ENCODE data around the gene AHI1. TPM values are rescaled to one million over a fixed set of nuclear protein-coding genes. Genes with fewer than 3 reads are reported as not detected.
A peak's percentile ranks its signal among the peaks of the same experiment; 100 is the strongest.

The AHI1 gene
- total RNA-seq, 3 donors from 2014 or later (not counting 1 experiment from before 2014, with no cell fraction given): 24.0 to 40.3 (median 32.4) TPM

DNA sequence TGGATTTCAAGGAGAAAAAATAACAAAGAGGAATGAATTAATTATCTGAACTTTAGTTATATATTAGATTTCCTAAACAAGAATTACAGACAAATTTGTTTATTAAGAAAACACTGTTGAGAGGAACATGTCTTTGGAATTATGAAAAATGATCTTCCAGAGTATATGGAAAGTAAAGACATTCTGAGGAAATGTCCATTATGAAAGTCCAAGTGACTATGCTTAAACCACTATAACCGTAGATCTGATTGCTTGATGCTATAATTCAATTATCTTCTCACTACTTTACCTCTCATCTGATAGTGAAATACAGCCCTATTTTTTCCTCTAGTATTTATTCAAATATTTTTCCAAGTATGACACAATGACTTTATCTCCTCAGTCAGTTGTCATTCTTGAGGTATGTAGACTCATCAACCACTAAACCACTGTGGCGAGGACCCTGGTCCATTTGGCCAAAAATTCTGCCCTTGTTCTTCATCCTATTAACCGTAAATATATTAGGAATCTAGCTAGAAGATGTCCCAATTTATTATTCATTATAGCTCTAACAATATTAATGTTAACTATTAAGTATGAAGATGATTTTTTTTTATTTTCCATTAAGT, 37.3 kb upstream of the AHI1 start:
- ATAC-seq (no peak), DNase-seq (no peak)
- no peak overlapping the region for H3K4me3 Mint-ChIP-seq
- Histone ChIP-seq H3K9me3 (ENCODE audit: control insufficient read depth, insufficient read depth, low read length) (no peaks in the 10 kb centered on the region), H3K4me1 (ENCODE audit: control insufficient read depth, insufficient read depth, low read length) (peaks cover 11% of the 10 kb centered on the region), H3K27me3 (ENCODE audit: control insufficient read depth, insufficient read depth, low read length) (no peaks in the 10 kb centered on the region), H3K27ac (ENCODE audit: low read length) (no peak overlapping the region), H3K36me3 (ENCODE audit: control insufficient read depth, insufficient read depth, low read length) (no peaks in the 10 kb centered on the region), H3K4me3 (ENCODE audit: low read length) (no peak overlapping the region)
- H3K27me3 Mint-ChIP-seq (ENCODE audit: low read depth in 2 of 2): peaks cover 0 to 3% of the 10 kb centered on the region in 2 donors
- no peaks in the 10 kb centered on the region for H3K36me3 Mint-ChIP-seq
- intact Hi-C loops (cut with micrococcal nuclease): loop anchor here (10.0 kb wide), 1 partner anchor 120 kb away; no protein-coding TSS in a partner anchor
- peaks cover 27 to 33% of the 10 kb centered on the region in 2 donors for H3K4me1 Mint-ChIP-seq
- H3K9me3 Mint-ChIP-seq: no peaks in the 10 kb centered on the region
- 68% methylated on average over 2 of the region's 3 CpGs for WGBS (ENCODE audit: insufficient coverage)
- no peak overlapping the region for H3K27ac Mint-ChIP-seq
- TF ChIP-seq, protein P1, sequence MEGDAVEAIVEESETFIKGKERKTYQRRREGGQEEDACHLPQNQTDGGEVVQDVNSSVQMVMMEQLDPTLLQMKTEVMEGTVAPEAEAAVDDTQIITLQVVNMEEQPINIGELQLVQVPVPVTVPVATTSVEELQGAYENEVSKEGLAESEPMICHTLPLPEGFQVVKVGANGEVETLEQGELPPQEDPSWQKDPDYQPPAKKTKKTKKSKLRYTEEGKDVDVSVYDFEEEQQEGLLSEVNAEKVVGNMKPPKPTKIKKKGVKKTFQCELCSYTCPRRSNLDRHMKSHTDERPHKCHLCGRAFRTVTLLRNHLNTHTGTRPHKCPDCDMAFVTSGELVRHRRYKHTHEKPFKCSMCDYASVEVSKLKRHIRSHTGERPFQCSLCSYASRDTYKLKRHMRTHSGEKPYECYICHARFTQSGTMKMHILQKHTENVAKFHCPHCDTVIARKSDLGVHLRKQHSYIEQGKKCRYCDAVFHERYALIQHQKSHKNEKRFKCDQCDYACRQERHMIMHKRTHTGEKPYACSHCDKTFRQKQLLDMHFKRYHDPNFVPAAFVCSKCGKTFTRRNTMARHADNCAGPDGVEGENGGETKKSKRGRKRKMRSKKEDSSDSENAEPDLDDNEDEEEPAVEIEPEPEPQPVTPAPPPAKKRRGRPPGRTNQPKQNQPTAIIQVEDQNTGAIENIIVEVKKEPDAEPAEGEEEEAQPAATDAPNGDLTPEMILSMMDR (IDR thresholded peaks at IDR 0.05): no peak

DNA sequence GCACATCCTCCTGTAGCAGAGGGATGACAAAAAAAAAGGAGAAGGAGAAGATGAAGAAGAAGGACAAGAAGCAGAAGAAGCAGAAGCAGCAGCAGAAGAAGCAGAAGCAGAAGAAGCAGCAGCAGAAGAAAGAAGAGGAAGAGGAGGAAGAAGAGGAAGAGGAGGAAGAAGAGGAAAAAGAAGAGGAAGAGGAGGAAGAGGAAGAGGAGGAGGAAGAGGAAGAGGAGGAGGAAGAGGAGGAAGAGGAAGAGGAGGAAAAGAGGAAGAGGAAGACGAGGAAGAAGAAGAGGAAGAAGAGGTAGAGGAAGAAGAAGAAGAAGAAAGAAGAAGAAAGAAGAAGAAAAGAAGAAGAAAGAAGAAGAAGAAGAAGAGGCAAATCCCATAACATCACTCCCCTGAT, 35.0 kb upstream of the AHI1 start:
- Mint-ChIP-seq H3K4me3 (no peak overlapping the region), H3K9me3 (no peaks in the 10 kb centered on the region), H3K36me3 (no peaks in the 10 kb centered on the region), H3K4me1 (peaks cover 11 to 14% of the 10 kb centered on the region in 2 donors), H3K27me3 (ENCODE audit: low read depth in 2 of 2) (no peaks in the 10 kb centered on the region), H3K27ac (no peak overlapping the region)
- TF ChIP-seq, protein P1 (IDR thresholded peaks at IDR 0.05): no peak
- H3K27ac ChIP-seq (ENCODE audit: low read length): no peak overlapping the region
- peaks cover 11% of the 10 kb centered on the region for H3K4me1 ChIP-seq (ENCODE audit: control insufficient read depth, insufficient read depth, low read length)
- intact Hi-C loops (cut with micrococcal nuclease): loop anchor here (10.0 kb wide), 1 partner anchor 122 kb away; no protein-coding TSS in a partner anchor
- no peak for ATAC-seq
- H3K4me3 ChIP-seq (ENCODE audit: low read length): no peak overlapping the region
- H3K9me3 ChIP-seq (ENCODE audit: control insufficient read depth, insufficient read depth, low read length): no peaks in the 10 kb centered on the region
- H3K36me3 ChIP-seq (ENCODE audit: control insufficient read depth, insufficient read depth, low read length): no peaks in the 10 kb centered on the region
- DNase-seq: no peak
- 80% methylated on average over 1 of the region's 1 CpG for WGBS (ENCODE audit: insufficient coverage)
- no peaks in the 10 kb centered on the region for H3K27me3 ChIP-seq (ENCODE audit: control insufficient read depth, insufficient read depth, low read length)

DNA sequence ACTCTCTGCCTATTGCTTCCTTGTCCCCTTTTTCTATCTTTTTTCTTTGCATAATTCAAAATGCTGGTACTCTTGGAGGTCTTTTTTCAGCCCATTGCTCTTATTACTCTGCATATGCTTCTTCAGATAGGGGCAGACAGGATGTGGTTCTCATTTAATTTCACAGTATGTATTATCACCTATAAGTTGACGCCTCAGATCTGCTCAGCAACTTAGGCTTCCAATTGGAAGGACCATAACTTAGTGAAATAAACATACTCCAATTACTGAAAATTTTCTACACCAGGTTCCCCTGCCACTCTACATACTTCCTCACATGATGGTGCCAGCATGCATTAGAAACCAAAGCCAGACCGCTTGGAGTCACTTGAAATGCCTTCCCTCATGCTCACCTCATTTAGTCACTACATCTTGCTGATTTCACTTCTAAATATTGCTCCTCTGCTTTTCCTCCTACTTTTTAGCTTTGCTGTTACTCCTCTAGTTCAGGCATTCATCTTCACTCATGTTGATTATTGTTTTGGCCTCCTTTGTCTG, 34.5 kb upstream of the AHI1 start:
- DNase-seq (peak in 1 of 2 donors; percentile 19), ATAC-seq (peak; percentile 79 to 91 (median 79))
- no peaks in the 10 kb centered on the region for H3K27me3 ChIP-seq (ENCODE audit: control insufficient read depth, insufficient read depth, low read length)
- no peaks in the 10 kb centered on the region for H3K9me3 Mint-ChIP-seq
- no peak overlapping the region for H3K27ac Mint-ChIP-seq
- no peaks in the 10 kb centered on the region for H3K9me3 ChIP-seq (ENCODE audit: control insufficient read depth, insufficient read depth, low read length)
- H3K4me1 ChIP-seq (ENCODE audit: control insufficient read depth, insufficient read depth, low read length): peaks cover 11% of the 10 kb centered on the region
- intact Hi-C loops (cut with micrococcal nuclease): loop anchor here (10.0 kb wide), 1 partner anchor 123 kb away; no protein-coding TSS in a partner anchor
- no peak overlapping the region for H3K4me3 ChIP-seq (ENCODE audit: low read length)
- no peak overlapping the region for H3K4me3 Mint-ChIP-seq
- H3K27ac ChIP-seq (ENCODE audit: low read length): no peak overlapping the region
- H3K36me3 ChIP-seq (ENCODE audit: control insufficient read depth, insufficient read depth, low read length): no peaks in the 10 kb centered on the region
- H3K27me3 Mint-ChIP-seq (ENCODE audit: low read depth in 2 of 2): no peaks in the 10 kb centered on the region
- H3K36me3 Mint-ChIP-seq: no peaks in the 10 kb centered on the region
- H3K4me1 Mint-ChIP-seq: peaks cover 9 to 10% of the 10 kb centered on the region in 2 donors
- WGBS (ENCODE audit: insufficient coverage): 55% methylated on average over 2 of the region's 2 CpGs
- TF ChIP-seq, protein P1 (IDR thresholded peaks at IDR 0.05): no peak
